Natural killer cell treated with Interleukin-12 subunit alpha and Interleukin-12 subunit beta and Interleukin-15 and Interleukin-18, amount 100 ng/mL, for 72 hours (primary cell): Measurements from ENCODE around the gene PAK6. TPM values are rescaled to one million over a fixed set of nuclear protein-coding genes. Genes with fewer than 3 reads are reported as not detected.

Experiments
- ATAC-seq, 2 donors: fragments of 150-1000 bp; cut with Tn5 transposase in 1 of 2; sonication (Bioruptor Pico), chemical (Tn5 transposase) in 1 of 2; 2 replicates each; pipeline ENCODE4 v1.10.0; 2021
- DNase-seq: peaks from one replicate; pipeline ENCODE4 v3.0.0; 2022; ENCODE audit warnings: low spot score
- H3K27ac Mint-ChIP-seq, 2 donors: 1 replicate in 1 of 2; 2 replicates in 1 of 2; pipeline ENCODE4 v1.8.0; 2022; ENCODE audit warnings: mixed read lengths in 2 of 2, mild to moderate bottlenecking in 1 of 2, moderate library complexity in 1 of 2
- H3K27me3 Mint-ChIP-seq, 2 donors: 1 replicate in 1 of 2; 2 replicates in 1 of 2; pipeline ENCODE4 v1.8.0; 2022; ENCODE audit warnings: mixed read lengths in 2 of 2
- H3K36me3 Mint-ChIP-seq: one replicate; pipeline ENCODE4 v1.8.0; 2022; ENCODE audit warnings: mixed read lengths
- H3K4me1 Mint-ChIP-seq, 2 donors: 1 replicate in 1 of 2; 2 replicates in 1 of 2; pipeline ENCODE4 v1.8.0; 2022; ENCODE audit warnings: low read depth in 2 of 2, mixed read lengths in 2 of 2, mild to moderate bottlenecking in 1 of 2
- H3K4me3 Mint-ChIP-seq: one replicate; pipeline ENCODE4 v1.8.0; 2022; ENCODE audit warnings: mixed read lengths
- H3K9me3 Mint-ChIP-seq: 2 replicates; pipeline ENCODE4 v1.8.0; 2022; ENCODE audit warnings: mixed read lengths
- total RNA-seq, 2 donors: library from RNA; stranded (reverse); gene quantifications; one replicate each; pipeline ENCODE4 v1.2.3, GENCODE V29; 2022

The PAK6 gene
- total RNA-seq, 2 donors from 2014 or later = 1.9 to 2.9 TPM

DNA sequence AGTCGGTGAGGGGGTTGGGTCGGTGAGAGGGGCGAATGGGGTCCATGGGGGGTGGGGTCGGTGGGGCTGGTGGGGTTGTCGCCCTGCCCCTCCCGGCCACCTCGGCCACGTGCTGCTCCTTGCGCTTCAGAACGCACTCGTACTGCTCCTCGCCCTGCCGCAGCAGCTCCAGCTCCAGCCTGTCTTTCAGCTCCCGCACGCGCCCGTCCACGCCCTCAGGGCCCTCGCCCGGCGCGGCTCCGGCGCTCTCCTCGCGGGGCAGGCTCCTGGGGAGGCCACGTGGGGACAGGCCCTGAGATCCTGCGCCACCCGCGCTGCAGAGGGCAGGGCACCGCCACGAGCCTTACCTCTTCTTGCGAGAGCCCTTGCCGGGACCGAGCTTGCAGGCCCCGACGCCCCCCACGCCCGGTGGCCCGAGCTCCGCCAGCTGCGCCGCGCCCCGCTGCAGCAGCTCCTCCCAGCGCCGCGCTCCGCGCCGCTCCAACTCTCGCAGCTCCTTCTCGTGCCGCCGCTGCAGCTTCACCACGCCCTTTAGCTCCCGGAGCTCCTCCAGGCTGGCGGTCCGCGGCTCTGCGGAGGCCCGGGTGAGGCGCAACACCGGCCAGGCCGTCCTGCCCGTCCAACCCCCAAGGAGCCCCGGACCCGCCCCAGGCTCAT lies 52.2 kb downstream of the PAK6 start:
- Mint-ChIP-seq H3K9me3 (no peaks in the 10 kb centered on the region), H3K36me3 (no peaks in the 10 kb centered on the region), H3K27ac (no peak overlapping the region), H3K4me3 (no peak overlapping the region), H3K27me3 (no peaks in the 10 kb centered on the region), H3K4me1 (peaks cover 0 to 4% of the 10 kb centered on the region in 2 donors)
- DNase-seq = no peak
- ATAC-seq = no peak

DNA sequence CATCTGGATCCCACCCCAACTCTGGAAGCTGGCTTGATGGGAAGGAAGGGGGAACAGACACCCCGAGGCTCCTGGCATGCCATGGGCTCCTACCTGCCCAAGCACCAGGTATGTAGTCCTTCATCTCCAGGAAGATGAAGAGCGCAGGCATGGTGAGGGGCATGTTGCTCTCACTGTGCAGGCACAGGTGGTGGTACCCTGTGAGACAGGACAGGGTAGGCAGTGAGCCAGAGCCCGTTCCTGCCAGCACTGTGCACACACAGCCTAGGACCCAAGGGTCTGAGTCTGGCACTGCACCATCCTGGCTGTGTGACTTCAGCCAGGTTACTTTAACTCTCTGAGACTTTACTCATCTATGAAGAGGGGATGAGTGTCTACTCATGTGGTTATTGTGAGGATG lies 53.4 kb downstream of the PAK6 start:
- no peak for ATAC-seq
- no peaks in the 10 kb centered on the region for H3K9me3 Mint-ChIP-seq
- H3K27ac Mint-ChIP-seq = no peak overlapping the region

DNA sequence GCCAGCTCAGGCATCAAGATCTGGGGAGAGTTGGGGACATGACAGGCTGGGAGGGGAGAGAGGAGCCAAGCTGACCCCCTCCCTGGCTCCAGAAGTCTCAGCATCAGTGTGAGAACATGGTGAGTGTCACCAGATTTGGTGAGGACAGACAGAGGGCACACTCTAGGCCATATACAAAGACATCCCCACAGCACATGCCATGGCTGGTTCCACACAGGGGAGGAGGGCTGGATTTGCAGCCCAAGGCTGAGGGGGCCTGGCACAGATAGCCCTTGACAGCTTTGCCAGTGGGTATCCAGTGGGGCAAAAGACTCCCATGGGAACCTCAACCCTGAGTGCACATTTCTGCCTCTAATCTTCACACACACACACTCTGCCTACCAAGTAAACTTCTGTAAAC lies 54.1 kb downstream of the PAK6 start:
- ATAC-seq (no peak), DNase-seq (no peak)
- Mint-ChIP-seq H3K27me3 (no peaks in the 10 kb centered on the region), H3K27ac (peak overlapping the region in 1 of 2 donors; percentile 41), H3K36me3 (no peaks in the 10 kb centered on the region), H3K4me1 (peaks cover 0 to 6% of the 10 kb centered on the region in 2 donors), H3K9me3 (no peaks in the 10 kb centered on the region), H3K4me3 (no peak overlapping the region)

More for the DNA sequence above, 53.4 kb downstream of the PAK6 start:
- no peaks in the 10 kb centered on the region for H3K27me3 Mint-ChIP-seq
- no peaks in the 10 kb centered on the region for H3K36me3 Mint-ChIP-seq
- peaks cover 0 to 6% of the 10 kb centered on the region in 2 donors for H3K4me1 Mint-ChIP-seq
- no peak overlapping the region for H3K4me3 Mint-ChIP-seq
- DNase-seq = no peak

DNA sequence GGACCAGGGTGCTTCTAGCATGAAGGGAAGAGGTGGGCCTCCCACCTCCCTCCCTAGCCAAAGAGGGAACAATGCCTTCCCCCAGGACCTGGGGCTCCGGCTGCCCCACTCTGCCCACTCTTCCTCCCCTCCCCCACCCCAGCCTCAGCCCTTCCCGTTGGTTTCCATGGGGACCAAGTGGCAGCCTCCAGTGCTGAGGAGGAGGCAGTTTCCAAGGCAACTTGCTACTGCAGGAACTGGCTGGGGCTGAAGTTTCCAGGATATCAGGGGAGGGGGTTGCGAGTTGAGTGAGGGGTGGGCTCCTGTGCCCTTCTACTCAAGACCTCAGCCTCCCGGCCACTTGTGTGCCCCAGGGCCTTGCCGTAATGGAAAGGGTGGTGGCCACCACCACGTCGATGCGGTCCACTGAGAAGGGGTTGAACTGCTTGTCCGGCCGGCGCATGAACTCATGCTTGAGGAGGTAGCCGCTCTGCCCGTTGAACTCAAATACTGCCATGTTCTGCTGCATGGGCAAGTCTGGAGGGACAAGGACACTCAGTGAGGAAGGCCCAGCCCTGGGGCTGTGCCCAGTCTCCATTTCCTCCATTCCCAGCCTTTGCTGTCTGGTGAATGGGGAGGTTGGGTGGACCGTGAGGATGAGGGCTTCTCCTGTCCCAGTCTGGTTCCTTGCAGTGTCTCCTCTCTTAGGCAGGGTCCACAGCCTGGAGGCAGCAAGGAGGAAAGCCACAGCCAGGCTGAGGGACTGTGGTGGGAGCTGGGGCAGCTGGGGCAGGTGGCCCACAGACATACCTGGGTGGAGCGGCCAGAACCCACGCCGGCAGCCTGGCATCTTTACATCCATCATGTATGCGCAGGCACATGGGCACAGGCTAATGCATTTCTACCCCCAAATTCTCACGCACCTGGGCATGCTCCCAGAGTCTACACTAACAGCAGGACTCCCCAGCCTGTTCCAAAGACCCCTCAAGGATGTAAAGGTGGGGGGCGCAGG lies 55.3 kb downstream of the PAK6 start:
- ATAC-seq = no peak
- Mint-ChIP-seq H3K27ac (no peak overlapping the region), H3K36me3 (peaks cover 2% of the 10 kb centered on the region)

DNA sequence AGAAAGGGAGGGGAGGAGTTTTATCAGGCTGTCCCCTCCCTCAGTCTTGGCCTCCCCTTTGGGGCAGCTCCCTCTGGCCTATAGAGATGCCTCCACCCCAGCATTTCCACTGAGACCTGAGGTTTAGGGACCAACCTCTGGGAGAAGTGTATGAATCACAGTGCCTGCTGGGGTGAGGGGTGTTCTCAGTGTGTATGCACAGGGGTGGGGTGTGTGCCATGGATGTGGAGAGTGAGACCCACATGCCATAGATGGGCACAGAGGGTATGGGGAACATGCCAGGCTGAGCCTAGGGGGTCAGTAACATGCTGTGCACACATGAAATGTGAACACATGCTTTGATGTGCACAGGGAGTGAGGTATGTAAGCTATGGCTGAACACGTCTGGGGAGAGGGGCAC lies 56.4 kb downstream of the PAK6 start:
- Mint-ChIP-seq H3K9me3 (no peaks in the 10 kb centered on the region), H3K36me3 (peaks cover 8% of the 10 kb centered on the region), H3K27ac (no peak overlapping the region), H3K4me1 (peaks cover 0 to 2% of the 10 kb centered on the region in 2 donors), H3K4me3 (no peak overlapping the region), H3K27me3 (no peaks in the 10 kb centered on the region)
- ATAC-seq (no peak), DNase-seq (no peak)

More for the DNA sequence above, 55.3 kb downstream of the PAK6 start:
- no peaks in the 10 kb centered on the region for H3K9me3 Mint-ChIP-seq
- no peaks in the 10 kb centered on the region for H3K27me3 Mint-ChIP-seq
- peaks cover 0 to 6% of the 10 kb centered on the region in 2 donors for H3K4me1 Mint-ChIP-seq
- no peak overlapping the region for H3K4me3 Mint-ChIP-seq
- no peak for DNase-seq

DNA sequence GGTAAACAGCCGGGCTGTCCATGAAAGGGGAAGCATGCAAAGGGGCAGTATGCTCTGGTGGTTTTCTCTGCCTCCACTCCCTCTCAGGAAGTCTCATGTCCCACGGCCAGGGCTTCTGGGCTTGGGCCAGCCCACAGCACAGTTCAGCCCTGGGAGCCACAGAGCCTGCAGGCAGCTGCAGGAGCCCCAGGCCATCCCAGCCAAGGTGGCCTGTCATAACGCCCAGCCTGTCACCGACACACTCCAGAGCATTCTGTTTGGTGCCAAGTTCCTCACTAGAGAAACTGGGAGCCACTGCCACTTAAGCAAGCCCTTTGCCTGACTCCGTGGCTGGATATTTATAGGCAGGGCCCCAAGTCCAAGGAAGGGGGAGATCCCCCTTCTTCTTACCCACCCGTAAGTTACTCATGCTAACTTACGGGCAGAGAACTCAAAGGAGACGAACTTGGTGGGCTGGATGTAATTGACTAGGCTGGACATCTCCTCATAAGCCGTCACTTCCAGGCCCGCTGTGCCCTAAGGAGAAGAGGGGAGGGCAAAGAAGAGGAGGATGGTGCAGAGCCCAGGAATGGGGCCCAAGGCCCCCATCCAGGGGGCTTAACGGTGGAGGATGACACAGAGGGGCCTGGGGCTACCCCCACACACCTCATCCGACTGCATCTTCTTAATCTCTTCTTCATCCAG lies 57.2 kb downstream of the PAK6 start:
- Mint-ChIP-seq H3K27ac (no peak overlapping the region), H3K36me3 (peaks cover 14% of the 10 kb centered on the region), H3K27me3 (no peaks in the 10 kb centered on the region), H3K9me3 (no peaks in the 10 kb centered on the region), H3K4me3 (no peak overlapping the region), H3K4me1 (peaks cover 0 to 2% of the 10 kb centered on the region in 2 donors)
- DNase-seq = no peak
- no peak for ATAC-seq

DNA sequence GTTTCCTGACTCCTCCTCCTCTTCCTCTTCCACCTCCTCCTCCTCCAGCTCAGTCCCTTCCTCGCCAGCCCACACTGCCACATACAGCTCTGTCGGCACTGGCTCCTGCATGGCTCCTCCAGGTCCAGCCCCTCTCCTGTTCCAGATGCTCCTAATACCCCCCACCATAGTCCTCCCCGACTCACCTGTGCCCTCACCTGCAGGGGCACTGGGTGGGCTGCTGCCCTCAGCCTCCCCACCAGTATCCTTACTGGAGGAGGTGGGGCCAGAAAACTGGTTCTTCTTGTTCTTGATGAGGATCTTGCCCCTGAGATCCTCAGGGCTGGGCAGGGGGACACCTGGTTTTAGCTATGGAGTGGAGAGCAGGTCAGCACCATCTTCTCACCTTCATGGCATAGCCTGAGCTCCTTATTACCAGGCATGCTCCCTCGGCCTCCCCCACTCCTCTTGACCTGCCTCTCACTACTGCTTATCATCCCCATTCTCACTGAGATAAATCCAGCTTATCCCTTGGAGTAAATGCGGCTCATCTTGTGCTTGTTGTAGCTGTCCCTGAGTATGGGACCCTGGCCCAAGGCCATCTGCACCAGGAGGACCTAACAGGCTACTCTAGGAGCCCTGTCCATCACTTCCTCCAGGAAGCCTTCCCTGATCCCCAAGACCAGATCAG lies 57.8 kb downstream of the PAK6 start:
- no peak overlapping the region for H3K27ac Mint-ChIP-seq

DNA sequence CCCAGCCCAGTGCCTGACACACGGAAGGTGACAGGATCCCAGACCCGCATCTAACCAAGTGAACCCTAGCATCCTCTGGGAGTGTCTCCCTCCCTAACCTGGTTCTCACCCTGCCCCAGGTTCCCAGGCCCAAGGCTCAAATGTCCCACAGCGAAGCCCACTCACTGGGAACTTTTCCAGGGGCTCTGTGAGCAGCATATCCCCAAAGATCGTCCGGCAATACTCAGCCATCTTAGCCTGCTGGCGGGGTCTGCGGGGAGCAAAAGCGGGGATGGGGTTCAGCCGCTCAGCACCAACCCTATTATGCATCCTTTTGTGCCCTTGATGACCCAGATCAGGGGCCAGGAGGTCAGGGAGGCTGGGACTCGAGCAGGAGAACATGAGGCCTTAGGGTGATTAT lies 58.5 kb downstream of the PAK6 start:
- H3K36me3 Mint-ChIP-seq = peaks cover 14% of the 10 kb centered on the region

More for the DNA sequence above, 57.8 kb downstream of the PAK6 start:
- ATAC-seq (no peak), DNase-seq (no peak)
- peaks cover 14% of the 10 kb centered on the region for H3K36me3 Mint-ChIP-seq
- peaks cover 0 to 2% of the 10 kb centered on the region in 2 donors for H3K4me1 Mint-ChIP-seq
- H3K4me3 Mint-ChIP-seq = no peak overlapping the region
- H3K9me3 Mint-ChIP-seq = no peaks in the 10 kb centered on the region
- H3K27me3 Mint-ChIP-seq = no peaks in the 10 kb centered on the region

DNA sequence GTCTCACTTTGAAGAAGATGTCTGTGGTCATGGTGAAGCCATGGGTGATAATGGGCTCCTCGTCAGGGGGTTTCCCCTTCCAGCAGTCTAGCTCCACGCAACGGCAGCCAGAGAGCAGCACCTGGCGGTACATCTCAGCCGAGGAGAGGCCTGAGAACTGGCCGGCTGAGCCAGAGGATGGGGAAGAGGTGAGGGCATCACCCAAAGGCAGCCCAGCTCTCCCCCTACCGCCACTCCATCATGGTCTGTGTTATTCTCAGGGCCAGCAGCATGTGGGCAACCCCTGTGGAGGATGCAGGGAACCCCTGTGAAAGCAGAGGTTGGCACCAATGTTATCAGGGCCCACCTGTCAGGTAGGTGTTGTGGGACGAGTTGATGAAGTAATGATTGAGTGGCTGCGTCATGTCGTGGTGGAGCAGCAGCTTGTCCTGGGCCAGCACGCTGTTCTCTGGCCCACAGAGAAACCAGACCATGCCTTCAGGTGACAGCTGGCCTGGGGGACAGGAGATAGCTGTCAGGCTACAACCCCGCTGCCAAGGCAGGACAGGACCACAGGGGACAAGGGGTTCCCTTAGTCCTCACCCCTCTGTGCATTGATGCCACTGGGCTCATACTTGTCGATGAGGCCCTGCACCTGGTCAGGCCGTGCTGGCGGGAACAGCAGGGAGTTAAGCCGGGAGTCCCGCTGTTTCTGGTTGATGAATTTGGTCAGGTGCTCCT lies 59.5 kb downstream of the PAK6 start:
- H3K9me3 Mint-ChIP-seq = no peaks in the 10 kb centered on the region
- H3K27ac Mint-ChIP-seq = no peak overlapping the region
- no peak for DNase-seq
- H3K4me1 Mint-ChIP-seq = peaks cover 0 to 3% of the 10 kb centered on the region in 2 donors
- peaks cover 14% of the 10 kb centered on the region for H3K36me3 Mint-ChIP-seq
- ATAC-seq = no peak
- H3K4me3 Mint-ChIP-seq = no peak overlapping the region
- no peaks in the 10 kb centered on the region for H3K27me3 Mint-ChIP-seq

More for the DNA sequence above, 58.5 kb downstream of the PAK6 start:
- no peak overlapping the region for H3K4me3 Mint-ChIP-seq
- H3K27ac Mint-ChIP-seq = no peak overlapping the region
- H3K9me3 Mint-ChIP-seq = no peaks in the 10 kb centered on the region
- no peaks in the 10 kb centered on the region for H3K27me3 Mint-ChIP-seq
- peaks cover 0 to 2% of the 10 kb centered on the region in 2 donors for H3K4me1 Mint-ChIP-seq
- ATAC-seq (no peak), DNase-seq (no peak)

DNA sequence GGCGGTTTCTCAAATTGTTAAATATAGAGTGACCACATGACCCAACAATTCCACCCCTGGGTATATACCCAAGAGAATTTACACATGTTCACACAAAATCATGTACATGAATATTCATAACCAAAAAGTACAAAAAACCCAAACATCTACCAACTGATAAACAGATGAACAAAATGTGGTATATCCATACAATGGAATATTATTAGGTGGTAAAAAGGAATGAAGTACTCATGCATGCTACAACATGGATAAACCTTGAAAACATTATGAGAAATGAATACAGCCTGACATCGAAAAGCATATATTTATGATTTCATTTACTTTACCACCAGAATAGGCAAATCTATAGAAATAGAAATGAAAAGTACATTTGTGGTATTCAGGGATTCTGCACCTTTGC lies 61.5 kb downstream of the PAK6 start:
- H3K9me3 Mint-ChIP-seq = no peaks in the 10 kb centered on the region
- H3K27me3 Mint-ChIP-seq = no peaks in the 10 kb centered on the region
- H3K4me3 Mint-ChIP-seq = no peak overlapping the region
- H3K36me3 Mint-ChIP-seq = peaks cover 14% of the 10 kb centered on the region
- no peak overlapping the region for H3K27ac Mint-ChIP-seq
- H3K4me1 Mint-ChIP-seq = peaks cover 8 to 18% of the 10 kb centered on the region in 2 donors
- no peak for ATAC-seq
- no peak for DNase-seq

DNA sequence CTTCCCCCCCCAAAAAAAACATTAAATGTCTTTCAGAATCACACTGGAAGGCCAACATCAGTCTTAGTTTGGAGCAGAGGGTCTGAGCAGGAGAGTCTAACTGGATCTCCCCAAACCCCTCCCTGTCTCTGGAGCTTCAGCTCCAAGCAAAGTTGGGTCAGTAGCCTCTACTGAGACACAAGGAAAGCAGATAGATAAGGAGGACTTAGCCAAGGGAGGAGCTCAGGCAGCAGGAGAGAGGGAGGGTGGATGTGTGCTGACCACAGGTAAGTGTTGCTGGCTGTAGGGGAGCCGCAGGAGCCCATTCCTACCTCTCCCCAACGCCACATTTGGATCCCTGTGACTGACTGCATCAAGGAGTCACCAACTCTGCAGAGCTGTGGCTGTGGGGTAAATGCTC lies 61.9 kb downstream of the PAK6 start:
- DNase-seq (no peak), ATAC-seq (no peak)
- no peak overlapping the region for H3K27ac Mint-ChIP-seq
- H3K27me3 Mint-ChIP-seq = no peaks in the 10 kb centered on the region
- H3K36me3 Mint-ChIP-seq = peaks cover 14% of the 10 kb centered on the region
- H3K4me1 Mint-ChIP-seq = peaks cover 8 to 19% of the 10 kb centered on the region in 2 donors
- H3K9me3 Mint-ChIP-seq = no peaks in the 10 kb centered on the region
- H3K4me3 Mint-ChIP-seq = no peak overlapping the region

DNA sequence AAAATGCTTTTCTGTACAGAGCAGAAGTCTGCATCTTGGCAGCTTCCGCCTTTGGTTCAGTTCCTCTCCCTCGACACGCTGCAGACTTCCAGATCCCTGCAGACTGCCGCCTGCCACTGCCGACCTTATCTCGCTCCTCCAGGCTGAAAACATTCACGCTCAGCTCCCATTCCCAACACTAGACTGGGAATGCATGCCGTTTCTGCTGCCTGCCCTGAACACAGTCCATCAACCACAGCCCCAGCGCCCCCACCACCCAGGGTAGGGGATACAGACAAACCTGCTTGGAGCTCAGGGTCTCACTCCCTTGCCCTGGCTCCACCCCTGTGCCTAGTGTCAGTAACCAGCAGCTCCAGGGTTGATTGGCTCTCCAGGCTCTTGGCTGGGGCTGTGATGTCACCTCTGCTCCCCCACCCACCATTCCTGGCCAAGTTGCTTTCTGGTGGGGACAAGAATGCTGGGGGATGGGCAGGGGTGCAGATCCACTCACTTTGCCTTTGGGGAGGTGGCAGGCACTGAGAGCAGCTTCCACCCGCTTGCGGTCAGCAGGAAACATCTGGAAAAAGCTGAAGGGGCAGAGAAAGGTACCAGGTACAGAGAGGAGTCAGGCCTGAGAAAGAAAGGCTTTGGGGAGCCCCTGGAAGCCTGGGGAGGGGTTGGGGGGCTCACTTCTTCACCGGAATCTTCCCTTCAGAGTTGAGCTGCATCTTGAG lies 62.8 kb downstream of the PAK6 start:
- Mint-ChIP-seq H3K27ac (no peak overlapping the region), H3K9me3 (no peaks in the 10 kb centered on the region), H3K27me3 (no peaks in the 10 kb centered on the region), H3K36me3 (peaks cover 14% of the 10 kb centered on the region), H3K4me1 (peaks cover 15 to 25% of the 10 kb centered on the region in 2 donors), H3K4me3 (no peak overlapping the region)
- no peak for ATAC-seq
- no peak for DNase-seq
